Ishikawa (cell line): ENCODE results near the gene PYGO2.

Source experiments
- CEBPB ChIP-seq: IDR thresholded peaks from 2 replicates; pipeline ENCODE4 v1.6.1; 2012
- EP300 ChIP-seq: IDR thresholded peaks from 2 replicates; pipeline ENCODE4 v1.6.1; 2012; ENCODE audit warnings: borderline replicate concordance
- TAF1 ChIP-seq: IDR thresholded peaks from 2 replicates; pipeline ENCODE4 v1.6.1; 2012; ENCODE audit warnings: low read depth, mild to moderate bottlenecking
- TCF12 ChIP-seq: IDR thresholded peaks from 2 replicates; pipeline ENCODE4 v1.6.1; 2012; ENCODE audit warnings: low read depth
- TF ChIP-seq, protein P1 (sequence below): IDR thresholded peaks from 2 replicates; pipeline ENCODE4 v1.6.1; 2012; ENCODE audit warnings: low read depth, mild to moderate bottlenecking
- TF ChIP-seq, protein P2 (sequence below): IDR thresholded peaks from 2 replicates; pipeline ENCODE4 v1.6.1; 2012

DNA sequence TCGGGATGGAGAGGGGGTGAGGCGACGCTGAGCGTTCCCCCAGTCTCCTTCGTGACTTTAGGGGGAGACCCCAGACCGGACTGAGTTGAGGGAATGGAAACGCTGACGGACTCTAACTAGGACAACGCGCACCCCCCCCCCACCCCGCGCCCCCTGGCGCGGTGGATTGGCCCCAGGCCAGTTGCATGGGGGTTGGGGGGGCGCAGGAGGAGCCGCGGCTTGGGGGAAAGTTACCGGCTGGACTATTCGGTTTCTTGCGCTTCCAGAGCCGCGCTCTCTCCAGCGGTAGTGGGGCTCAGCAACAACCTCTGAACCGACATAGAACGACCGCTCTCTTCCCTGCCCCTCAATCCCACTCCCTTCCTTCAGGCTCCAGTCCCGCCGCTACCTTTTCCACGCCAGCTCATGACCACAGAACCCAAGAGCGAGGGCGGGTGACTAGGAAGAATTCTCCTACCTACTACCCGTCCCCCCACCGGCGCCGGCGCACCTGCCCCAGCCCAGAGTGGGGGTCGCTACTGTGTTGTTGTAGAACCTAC is 41.7 kb upstream of the PYGO2 start:
- TF ChIP-seq TCF12 (no peak; the same call in 1 of the 2 replicates), TAF1 (no peak; the same call in 1 of the 2 replicates), EP300 (no peak), CEBPB (no peak)
- TF ChIP-seq, protein P1, sequence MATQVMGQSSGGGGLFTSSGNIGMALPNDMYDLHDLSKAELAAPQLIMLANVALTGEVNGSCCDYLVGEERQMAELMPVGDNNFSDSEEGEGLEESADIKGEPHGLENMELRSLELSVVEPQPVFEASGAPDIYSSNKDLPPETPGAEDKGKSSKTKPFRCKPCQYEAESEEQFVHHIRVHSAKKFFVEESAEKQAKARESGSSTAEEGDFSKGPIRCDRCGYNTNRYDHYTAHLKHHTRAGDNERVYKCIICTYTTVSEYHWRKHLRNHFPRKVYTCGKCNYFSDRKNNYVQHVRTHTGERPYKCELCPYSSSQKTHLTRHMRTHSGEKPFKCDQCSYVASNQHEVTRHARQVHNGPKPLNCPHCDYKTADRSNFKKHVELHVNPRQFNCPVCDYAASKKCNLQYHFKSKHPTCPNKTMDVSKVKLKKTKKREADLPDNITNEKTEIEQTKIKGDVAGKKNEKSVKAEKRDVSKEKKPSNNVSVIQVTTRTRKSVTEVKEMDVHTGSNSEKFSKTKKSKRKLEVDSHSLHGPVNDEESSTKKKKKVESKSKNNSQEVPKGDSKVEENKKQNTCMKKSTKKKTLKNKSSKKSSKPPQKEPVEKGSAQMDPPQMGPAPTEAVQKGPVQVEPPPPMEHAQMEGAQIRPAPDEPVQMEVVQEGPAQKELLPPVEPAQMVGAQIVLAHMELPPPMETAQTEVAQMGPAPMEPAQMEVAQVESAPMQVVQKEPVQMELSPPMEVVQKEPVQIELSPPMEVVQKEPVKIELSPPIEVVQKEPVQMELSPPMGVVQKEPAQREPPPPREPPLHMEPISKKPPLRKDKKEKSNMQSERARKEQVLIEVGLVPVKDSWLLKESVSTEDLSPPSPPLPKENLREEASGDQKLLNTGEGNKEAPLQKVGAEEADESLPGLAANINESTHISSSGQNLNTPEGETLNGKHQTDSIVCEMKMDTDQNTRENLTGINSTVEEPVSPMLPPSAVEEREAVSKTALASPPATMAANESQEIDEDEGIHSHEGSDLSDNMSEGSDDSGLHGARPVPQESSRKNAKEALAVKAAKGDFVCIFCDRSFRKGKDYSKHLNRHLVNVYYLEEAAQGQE, result no peak
- TF ChIP-seq, protein P2, sequence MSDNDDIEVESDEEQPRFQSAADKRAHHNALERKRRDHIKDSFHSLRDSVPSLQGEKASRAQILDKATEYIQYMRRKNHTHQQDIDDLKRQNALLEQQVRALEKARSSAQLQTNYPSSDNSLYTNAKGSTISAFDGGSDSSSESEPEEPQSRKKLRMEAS, result no peak
